Measurements from ENCODE around the gene ZNF132.
A peak's percentile ranks its signal among the peaks of the same experiment; 100 is the strongest.
"Not testable (repeated sequence)": the region's sequence is repeated elsewhere in the genome, so short reads cannot be mapped to it uniquely, and the experiment has no call there.

The ZNF132 gene

DNA sequence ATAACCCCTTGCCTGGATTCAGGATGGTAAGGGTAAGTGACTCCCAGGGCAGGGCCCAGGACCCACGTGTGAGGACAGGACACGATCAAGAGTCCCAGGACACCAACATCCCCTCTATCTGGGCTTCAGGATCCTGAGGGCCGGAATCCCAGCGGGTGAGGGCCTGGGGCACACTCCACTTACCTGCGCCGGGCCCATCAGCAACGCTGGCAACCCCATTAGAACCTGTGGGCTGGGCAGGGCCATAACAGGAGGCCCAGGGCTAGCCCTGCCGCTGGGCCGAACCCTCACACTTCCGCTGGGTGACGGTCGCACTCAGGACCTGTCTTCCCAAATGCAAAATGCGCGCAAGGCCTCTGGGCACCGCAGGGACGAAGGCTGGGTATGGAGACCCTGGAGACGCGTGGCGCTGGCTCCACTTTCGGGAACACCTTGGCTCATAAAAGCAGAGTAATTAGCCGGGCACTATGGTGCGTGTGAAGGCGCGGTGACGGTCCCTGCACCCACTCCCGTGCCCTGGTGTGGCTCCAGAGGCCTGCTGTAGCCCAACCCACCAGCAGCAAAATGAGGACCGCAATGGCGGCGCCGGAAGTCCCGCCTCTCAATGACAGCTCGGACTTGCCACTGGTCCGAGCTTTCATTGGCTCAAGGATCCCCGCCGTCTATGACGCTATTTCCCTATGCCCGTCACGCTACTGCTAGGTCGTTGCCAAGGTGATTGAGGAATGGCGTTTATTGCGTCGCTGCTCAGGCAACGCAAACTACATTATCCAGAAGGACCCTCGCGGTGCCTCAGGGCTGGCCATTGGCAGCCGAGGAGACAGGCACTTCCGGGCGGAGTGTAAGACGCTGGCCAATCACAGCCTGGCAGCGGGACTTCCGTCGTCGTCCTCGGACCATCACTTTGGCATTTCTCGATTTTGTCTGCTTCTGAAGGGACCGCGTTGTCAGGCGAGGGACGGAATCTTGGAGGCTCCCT, at the start of gene ZNF132:
Gene ZNF132, minus strand, starts transcription at position 578 of the 979 bp plus-strand sequence. Its CDS starts 332 bp downstream, at position 246.
- peak; percentile 92 to 95 for DNase-seq

DNA sequence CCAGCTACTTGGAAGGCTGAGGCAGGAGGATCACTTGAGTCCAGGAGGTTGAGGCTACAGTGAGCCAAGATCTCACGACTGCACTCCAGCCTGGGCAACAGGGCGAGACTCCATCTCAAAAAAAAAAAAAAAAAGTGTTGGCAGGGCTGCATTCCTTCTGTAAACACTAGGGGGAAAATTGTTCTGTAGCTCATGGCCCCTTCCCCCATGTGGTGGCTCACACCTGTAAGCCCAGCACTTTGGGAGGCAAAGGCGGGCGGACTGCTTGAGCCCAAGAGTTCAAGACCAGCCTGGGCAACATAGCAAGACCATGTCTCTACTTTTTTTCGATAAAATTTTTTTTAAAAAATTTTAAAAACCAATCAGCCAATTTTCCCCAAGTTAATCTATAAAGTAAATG, 44.4 kb upstream of the ZNF132 start:
- DNase-seq: not testable (repeated sequence)

DNA sequence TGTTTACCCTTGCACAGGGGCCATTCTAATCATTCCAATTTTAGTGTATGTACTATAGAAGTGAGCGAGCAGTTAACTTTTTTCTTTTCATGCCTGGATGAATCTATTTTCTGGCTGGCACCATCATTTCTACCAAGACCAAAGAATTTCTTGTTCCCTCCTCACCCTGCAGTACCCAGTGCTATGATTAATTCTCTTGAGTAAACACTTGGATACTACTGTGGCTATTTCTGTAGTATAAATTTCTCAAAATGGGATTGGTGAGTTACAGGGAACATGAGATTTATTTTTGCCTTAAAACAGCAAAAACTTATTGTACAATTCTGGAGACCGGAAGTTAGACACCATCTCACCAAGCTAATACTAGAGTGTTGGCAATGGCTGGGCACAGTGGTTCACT, 43.8 kb upstream of the ZNF132 start:
- DNase-seq: no peak

DNA sequence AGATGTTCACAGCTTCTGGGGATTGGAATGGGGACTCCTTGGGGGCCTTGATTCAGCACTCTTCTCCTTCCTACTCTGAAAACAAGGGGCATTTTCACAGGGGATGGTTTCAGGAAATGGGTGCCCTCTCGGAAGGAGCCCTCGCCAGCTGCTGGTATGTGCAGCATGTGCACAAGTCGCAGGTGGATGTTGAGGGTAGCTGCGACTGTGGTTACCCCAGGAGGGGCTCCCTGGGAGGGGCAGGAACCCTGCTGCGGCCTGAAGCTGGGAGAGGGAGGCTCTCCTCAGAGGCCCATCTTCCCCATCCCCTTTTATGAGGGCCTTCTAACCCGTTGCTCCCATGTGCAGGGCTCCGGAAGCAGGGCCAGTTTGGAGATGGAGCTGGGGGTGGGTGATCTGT, 42.4 kb upstream of the ZNF132 start:
- DNase-seq: no peak

DNA sequence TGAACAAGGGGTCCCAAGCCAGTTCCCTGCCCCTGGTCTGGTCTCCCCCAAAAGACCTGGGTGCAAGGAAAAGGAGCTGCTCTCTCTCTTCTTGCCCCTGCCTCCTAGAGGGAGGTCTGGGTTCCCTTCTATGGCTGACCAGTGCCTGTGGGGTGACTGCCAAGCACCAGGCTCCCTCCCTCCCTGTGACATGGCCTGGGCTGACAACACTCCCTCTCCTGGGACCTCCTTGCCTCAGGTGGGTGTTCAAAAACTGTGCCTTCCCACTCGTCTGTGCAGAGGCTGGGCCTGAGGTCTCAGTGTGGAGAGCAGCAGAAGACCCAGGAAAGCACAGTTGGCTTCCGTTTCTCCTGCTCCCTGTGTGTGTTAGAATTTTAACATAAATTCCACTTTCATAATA, 40.9 kb upstream of the ZNF132 start:
- no peak for DNase-seq

DNA sequence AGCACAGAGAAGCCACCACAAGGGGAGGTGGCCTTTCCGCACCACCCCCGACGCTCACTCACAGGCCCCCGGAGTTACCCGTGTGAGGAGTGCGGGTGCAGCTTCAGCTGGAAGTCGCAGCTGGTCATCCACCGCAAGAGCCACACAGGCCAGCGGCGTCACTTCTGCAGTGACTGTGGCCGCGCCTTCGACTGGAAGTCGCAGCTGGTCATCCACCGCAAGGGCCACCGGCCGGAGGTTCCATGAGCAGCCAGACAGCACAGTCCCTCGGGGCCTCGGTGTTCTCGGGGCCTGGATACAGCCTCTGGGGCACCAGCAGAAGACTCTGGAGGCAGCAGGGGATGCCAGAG, 40.5 kb upstream of the ZNF132 start:
- DNase-seq: no peak

DNA sequence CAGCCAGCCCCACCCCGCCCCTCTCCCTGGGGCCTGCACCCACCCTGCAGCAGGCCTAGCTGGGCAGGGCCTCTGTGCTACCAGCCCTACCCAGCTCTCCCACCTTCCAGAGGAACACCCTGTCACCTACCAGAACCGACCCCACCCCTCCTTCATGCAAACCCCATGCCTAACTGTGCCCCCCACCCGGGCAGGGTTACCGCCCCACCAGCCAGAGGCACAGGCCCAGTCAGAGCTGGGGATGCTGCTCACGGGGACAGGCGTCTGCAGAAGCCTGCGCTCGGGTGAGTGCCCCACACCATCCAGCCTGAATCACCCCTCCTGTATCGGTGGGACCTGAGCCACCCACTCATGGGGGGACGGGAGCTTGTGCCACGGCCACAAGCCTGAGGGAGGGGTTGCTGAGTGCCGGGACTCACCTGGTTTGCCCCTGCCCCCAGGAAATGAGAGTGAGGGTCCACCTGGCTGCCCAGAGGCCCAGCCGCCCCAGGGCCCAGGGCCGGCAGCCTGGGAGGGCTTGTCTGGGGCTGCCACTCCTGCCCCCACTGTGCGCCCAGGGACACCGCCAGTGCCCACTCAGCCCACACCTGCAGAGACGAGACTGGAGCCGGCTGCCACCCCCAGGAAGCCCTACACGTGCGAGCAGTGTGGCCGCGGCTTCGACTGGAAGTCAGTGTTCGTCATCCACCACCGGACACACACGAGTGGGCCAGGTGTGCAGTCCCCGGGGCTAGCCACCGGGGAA, 40.0 kb upstream of the ZNF132 start:
- DNase-seq: no peak

DNA sequence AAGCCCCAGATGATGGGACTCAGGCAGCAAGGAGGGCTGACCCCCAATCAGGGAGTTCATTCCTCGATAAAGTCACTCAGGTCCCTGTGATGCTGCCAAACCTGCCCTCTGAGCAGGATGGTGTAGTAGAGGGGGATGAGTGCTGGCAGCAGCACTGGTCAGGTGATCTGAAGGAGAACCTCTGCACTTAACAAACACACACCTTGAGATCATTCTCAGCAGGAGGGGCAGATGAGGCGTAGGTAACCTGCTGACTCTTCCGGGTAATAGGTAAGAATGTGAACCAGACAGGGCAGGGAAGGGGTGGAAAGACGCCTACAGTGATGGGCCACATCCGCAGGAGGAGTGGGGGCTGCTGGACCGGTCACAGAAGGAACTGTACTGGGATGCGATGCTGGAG, 39.4 kb upstream of the ZNF132 start:
- no peak for DNase-seq

DNA sequence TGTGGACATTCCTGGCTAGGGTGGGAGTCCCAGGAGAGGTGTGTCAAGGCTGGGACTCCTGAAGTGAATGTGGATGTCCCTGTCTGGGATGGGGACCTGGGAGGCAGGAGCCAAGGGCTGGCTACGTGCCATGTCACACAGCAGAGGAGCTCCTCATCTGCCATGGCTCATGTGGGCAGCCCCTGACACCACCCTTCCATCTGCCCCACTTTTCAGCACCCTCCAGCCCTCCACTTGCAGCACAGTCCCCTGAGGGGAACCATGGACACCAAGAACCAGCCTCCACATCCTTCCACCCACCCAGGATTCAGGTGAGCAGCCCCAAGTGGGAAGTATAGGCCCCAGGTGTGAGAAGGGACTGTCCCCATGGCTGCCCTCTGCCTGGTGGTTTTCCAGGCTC, 37.9 kb upstream of the ZNF132 start:
- no peak for DNase-seq

DNA sequence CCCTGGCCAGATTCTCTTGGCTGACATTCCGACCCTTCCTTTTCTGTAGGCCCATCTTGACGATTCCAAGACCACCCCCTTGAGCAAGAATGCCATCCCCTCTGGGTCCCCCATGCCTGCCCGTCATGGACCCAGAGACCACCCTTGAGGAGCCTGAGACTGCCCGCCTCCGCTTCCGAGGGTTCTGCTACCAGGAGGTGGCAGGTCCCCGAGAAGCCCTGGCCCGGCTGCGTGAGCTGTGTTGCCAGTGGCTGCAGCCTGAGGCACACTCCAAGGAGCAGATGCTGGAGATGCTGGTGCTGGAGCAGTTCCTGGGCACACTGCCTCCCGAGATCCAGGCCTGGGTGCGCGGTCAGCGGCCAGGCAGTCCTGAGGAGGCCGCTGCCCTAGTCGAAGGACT, 37.2 kb upstream of the ZNF132 start:
- no peak for DNase-seq

DNA sequence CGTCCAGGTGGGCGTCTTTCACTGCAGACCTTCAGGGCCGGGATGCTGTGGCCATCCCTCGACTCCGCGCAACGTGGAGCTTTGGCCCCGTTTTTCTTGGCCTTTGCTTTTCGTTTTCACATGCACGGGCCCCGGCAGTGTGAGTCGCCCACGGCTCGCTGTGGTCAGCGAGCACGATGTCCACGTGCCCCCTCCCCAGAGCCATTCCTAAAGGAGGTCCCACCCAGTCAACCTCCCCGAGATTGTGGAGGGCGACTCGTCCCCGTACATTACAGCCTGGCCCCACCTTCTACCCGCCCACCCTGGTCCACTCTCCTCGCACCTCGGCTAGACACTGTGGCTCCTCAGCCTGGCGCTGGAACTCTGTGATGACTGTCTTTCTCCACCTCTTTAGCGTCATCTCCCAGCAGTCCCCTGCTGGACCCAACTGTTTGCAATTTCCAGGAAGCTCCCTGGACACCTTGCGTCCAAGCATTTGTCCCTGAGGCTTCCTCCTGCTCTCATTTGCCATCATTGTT, 36.6 kb upstream of the ZNF132 start:
- DNase-seq: peak in 1 of 2 experiments; percentile 29

DNA sequence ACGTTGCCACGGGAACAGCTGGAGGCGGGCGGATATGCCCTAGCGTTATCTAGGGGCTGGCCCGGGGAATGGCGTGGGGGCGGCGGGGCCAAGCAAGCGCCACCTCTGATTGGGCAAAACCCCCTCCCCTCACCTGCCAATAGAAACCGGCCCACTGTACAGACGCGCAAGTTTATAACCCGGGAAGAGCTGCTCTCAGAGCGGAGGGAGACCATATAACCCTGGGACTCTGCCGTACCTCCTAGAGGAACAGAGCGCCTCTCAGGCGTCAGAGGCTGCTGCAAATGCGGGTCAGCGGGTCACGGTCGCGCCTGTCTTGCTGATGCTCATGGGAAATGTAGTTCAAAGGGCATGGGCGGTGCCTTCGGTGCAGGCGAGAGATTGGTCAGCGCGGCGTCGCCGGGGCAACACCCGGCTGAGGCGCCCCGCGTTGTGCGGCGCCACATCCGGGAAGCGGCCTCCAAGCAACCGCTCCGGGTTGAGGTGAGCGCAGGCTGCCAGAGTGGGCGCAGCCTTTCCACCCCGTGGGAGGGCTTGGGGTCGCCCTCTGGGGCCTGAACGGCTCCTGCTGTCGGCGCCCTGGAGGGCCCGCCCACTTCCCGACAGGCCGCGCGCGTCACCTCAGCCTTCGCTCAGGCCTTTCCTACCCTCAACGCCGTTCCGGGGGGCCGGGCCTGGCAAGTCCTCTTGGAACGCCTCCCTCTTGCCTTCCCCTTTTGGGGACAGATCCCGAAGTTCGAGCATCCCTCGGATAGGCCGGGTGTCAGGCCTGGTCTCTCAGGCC, 36.0 kb upstream of the ZNF132 start, which contains the start of gene ZNF446:
Gene ZNF446, plus strand, starts transcription at position 639 of the 784 bp plus-strand sequence. CDS start 867 bp downstream, outside the sequence.
- peak; percentile 94 to 96 for DNase-seq

DNA sequence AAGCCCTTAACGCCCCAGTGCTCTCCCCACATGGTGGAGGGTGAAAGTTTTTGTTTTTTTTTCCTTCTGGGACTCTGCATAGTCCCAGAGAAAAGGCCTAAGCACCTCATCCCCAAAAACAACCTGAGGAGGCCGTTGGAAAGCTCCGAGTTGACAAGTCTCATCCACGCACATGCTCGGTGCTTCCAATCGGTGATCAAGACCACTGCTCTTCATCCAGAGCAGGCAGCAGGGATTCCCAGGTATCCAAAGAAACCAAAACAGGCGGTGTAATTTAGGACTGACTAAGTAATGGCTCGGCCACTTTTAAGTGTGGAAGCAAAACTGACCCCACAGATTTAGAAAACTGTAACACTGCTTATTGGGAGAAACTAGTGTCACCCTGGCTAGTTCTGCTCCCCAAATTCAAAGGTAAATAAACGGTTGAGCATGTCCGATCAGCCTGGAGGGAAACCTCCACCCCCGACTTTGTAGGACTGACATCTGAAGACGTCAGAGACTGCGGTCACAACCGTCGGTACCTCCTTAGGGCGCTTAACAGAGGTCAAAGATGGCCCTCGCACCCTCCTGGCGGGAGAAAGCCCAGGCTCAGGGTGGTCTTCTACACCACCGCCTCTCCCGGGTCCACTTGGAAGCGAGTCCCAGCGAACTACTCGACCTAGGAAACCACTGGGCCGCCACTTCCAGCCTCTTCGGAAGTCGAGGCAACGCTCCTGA, 35.2 kb upstream of the ZNF132 start:
- DNase-seq: no peak

DNA sequence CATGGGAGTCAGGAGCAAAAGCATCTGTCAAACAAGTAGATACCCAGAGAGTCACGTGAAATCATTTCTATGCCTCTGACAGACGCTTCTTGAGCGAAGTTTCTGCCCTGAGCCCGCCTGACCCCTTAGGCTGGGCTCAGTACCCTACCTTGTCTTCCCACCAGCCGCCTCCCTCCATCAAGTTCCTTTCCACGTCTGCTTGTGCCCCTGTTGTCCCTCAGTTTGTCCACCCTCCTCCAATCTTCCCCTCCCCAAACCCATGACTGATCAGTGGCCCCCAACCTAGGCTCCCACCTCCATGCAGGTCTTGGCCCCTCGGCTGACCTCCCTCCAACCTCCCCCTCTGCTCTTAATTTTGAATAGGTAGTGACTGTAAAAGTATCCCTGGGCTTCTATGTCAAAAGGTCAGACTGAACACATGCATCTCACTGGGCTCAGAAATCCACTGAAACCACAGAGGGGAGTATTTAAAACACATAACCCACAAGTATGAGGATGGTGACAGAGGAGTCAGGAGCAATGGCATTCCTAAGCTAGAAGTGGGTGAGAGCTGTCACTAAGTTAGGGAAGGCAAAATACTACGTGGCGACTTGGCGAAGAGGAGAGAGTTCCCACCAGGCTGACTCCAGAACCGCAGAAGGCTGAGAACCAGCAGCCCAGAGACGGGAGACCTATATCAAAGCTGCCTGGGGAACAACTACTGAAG, 34.5 kb upstream of the ZNF132 start:
- no peak for DNase-seq

DNA sequence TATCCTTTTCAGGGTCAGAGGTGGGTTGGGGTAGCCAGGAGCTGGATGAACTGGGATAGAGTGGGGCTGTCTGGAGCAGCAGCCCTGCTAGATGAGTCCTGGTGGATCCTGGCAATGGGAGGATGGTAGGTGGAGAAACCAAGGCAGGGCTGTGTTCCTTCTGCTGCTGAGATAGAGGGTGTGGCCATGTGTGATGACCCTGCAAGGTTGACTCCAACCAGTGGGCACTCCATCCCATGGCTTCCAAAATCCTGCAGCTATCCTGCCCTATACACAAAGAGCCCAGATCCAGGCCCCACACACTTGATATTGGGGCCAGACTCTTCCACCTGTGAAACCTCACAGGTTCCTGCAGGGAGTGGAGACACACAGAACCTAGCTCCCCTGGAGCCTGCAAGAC, 33.8 kb upstream of the ZNF132 start:
- DNase-seq: no peak

DNA sequence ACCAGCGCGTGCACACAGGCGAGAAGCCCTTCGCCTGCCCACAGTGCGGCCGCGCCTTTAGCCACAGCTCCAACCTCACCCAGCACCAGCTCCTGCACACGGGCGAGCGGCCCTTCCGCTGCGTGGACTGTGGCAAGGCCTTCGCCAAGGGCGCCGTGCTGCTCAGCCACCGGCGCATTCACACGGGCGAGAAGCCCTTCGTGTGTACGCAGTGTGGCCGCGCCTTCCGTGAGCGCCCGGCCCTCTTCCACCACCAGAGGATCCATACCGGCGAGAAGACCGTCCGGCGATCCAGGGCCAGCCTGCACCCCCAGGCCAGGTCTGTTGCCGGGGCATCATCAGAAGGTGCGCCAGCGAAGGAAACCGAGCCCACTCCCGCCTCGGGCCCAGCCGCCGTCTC, 31.8 kb upstream of the ZNF132 start:
- no peak for DNase-seq

DNA sequence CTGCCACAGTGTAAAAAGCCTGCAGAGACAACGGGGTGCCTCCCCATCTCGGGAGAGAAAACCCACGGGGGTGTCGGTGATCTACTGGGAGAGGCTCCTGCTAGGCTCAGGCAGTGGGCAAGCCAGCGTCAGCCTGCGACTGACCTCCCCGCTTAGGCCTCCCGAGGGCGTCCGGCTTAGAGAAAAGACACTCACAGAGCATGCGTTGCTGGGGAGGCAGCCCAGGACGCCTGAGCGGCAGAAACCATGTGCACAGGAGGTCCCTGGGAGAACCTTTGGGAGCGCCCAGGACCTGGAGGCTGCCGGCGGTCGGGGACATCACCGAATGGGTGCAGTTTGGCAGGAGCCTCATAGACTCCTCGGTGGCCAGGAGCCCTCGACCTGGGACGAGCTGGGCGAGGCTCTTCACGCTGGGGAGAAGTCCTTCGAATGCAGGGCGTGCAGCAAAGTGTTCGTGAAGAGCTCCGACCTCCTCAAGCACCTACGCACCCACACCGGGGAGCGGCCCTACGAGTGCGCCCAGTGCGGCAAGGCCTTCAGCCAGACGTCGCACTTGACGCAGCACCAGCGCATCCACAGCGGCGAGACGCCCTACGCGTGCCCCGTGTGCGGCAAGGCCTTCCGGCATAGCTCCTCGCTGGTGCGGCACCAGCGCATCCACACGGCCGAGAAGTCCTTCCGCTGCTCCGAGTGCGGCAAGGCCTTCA, 31.0 kb upstream of the ZNF132 start:
- DNase-seq: not testable (repeated sequence)

DNA sequence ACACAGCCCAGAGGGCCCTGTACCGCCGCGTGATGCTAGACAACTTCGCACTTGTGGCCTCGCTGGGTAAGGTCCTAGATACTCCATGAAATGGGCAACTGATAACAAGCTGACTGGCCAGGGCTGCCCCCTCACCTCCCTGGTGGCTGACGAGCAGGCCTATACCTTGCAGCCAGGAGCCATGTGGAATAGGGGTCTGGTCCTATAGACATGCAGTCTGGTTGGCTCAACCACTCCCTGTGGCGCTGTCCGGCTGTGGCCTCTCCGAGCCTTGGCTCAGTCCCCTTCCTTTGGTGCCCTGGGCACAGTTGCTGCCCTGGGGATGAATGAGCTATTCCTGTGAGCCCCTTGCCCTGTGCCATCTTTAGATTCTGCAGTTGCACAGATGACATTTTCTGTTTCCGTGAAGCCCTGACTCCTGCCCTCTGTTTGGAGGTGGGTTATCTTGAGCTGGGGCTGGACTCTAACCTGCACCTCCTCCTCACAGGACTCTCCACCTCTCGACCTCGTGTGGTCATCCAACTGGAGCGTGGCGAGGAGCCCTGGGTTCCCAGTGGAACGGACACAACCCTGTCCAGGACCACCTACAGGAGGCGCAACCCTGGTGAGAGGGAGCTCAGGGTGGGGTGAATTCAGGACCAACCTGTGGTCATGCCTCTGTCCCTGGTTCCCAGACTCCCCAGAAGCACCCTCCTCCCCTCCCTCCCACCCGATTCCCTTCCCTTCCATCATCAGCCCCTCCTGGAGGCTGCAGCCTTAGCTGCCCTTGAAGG, 29.5 kb upstream of the ZNF132 start:
- DNase-seq: no peak

DNA sequence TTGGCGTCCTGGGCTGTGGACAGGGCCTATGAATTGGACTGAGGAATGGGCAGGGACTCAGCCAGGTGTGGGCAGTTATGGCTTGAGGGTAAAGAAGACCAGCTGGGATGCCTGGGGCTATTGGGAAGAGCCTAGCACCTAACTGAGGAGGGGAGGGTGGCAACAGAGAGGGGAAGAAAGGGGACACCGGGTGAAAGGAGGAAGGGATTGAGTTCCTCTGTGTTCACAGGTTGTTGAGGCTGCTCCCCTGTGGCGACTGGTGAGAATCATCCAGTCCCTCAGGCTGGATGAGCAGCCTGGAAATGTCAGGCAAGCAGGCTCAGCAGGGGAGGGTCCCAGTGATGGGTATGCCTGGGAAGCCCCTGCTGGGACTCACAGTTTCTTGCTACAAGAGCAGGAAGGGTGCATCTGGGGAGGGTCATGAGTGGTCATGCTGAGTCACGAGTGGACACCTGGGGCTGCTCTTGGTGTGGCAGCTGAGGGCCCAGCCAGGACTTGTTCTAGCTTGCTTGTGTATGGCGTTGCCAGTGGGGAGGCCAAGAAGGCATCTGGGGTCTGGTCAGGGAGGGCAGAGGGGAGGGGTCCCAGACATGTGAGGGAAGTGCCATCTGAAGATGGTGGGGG, 28.4 kb upstream of the ZNF132 start:
- DNase-seq: no peak
